GM12878 (cell line): ENCODE measurements around the gene NCAN.

Source experiments
- BACH1 ChIP-seq: fragments of 450-650 bp; IDR thresholded peaks from 2 replicates; pipeline ENCODE4 v1.6.1; 2017; ENCODE audit warnings: mild to moderate bottlenecking, borderline replicate concordance
- EZH2 ChIP-seq: IDR thresholded peaks from 2 replicates; pipeline ENCODE4 v1.6.1; 2012; ENCODE audit warnings: low read depth, mild to moderate bottlenecking, control low read depth, inconsistent platforms, low read length, borderline replicate concordance; ENCODE audit not compliant: control insufficient read depth
- KDM1A ChIP-seq: fragments of 200-600 bp; sonication (generic); IDR thresholded peaks from 2 replicates; pipeline ENCODE4 v1.6.1; 2016; ENCODE audit warnings: borderline replicate concordance
- MYC ChIP-seq: IDR thresholded peaks from 2 replicates; pipeline ENCODE4 v1.6.1; 2011; ENCODE audit warnings: mild to moderate bottlenecking, low read length, moderate library complexity, inconsistent platforms; ENCODE audit not compliant: insufficient read depth, insufficient replicate concordance, insufficient read length, severe bottlenecking
- NFYB ChIP-seq: IDR thresholded peaks from 2 replicates; pipeline ENCODE4 v1.6.1; 2011; ENCODE audit warnings: low read depth, mild to moderate bottlenecking, low read length, improper control_type of control experiment, moderate library complexity; ENCODE audit not compliant: insufficient read depth
- NR2C2 ChIP-seq: IDR thresholded peaks from 2 replicates; pipeline ENCODE4 v1.6.1; 2011; ENCODE audit warnings: borderline replicate concordance, low read depth; ENCODE audit not compliant: control insufficient read depth, insufficient read length
- TAF1 ChIP-seq: IDR thresholded peaks from 2 replicates; pipeline ENCODE4 v1.6.1; 2011; ENCODE audit warnings: mild to moderate bottlenecking, low read depth, low read length, borderline replicate concordance
- TBL1XR1 ChIP-seq: IDR thresholded peaks from 2 replicates; pipeline ENCODE4 v1.6.1; 2012; ENCODE audit warnings: low read depth, low read length, improper control_type of control experiment
- TF ChIP-seq, protein P1 (sequence below), 3 experiments: IDR thresholded peaks in 2 of 3; conservative IDR thresholded peaks in 1 of 3; 2 replicates each; pipeline ENCODE4 v1.5.1; 2011; ENCODE audit warnings: low read depth in 3 of 3, low read length in 3 of 3, mild to moderate bottlenecking in 3 of 3, control low read depth in 2 of 3, moderate library complexity in 2 of 3, inconsistent platforms in 1 of 3, mixed read lengths in 1 of 3; ENCODE audit not compliant: control insufficient read depth in 2 of 3, insufficient read depth in 1 of 3; ENCODE audit errors: extremely low read depth in 1 of 3
- TF ChIP-seq, protein P2 (sequence below): fragments of 450-650 bp; IDR thresholded peaks from 2 replicates; pipeline ENCODE4 v1.6.1; 2018; ENCODE audit warnings: borderline replicate concordance, mild to moderate bottlenecking; ENCODE audit not compliant: partially characterized antibody

DNA sequence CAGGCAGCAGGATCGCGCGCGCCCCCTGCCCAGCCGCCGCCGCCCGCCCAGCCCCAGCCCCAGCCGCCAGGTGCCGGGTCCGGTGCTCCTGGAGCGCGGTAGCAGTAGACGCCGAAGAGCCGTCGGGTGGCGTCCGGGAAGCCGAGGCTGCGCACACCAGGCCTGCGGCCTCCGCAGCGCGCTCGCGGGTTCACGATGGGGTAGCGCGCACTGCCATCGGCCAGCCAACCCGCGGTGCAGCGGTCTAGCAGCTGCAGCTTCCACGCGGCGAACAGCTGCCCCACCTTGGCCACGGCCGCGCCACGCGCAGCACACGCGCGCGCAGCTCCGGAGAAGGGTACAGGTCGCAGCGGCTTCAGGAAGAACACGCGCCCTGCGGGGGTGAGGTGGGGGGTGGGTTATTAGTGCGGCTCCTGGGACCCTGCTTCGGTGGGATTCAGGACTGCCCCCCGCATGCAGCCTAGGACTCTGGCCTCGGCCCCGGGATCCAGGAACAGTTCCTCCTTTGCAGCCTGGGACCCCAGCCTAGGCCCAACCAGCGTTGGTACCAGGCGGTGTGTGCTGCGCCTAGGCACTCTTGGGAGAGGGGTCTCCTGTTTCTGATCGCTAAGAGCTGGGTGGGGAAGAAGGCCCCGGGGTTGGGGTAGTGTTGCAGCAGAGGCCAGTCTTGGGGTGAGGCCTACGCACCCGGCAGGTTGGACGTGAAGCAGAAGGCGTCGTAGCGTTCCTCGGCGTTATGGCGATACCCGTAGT lies 46.3 kb downstream of the NCAN start:
- TF ChIP-seq, protein P1, sequence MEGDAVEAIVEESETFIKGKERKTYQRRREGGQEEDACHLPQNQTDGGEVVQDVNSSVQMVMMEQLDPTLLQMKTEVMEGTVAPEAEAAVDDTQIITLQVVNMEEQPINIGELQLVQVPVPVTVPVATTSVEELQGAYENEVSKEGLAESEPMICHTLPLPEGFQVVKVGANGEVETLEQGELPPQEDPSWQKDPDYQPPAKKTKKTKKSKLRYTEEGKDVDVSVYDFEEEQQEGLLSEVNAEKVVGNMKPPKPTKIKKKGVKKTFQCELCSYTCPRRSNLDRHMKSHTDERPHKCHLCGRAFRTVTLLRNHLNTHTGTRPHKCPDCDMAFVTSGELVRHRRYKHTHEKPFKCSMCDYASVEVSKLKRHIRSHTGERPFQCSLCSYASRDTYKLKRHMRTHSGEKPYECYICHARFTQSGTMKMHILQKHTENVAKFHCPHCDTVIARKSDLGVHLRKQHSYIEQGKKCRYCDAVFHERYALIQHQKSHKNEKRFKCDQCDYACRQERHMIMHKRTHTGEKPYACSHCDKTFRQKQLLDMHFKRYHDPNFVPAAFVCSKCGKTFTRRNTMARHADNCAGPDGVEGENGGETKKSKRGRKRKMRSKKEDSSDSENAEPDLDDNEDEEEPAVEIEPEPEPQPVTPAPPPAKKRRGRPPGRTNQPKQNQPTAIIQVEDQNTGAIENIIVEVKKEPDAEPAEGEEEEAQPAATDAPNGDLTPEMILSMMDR (IDR thresholded peaks at IDR 0.05 in 2 of 3, conservative IDR thresholded peaks at IDR 0.05 in 1 of 3; ENCODE audit: control insufficient read depth in 2 of 3, extremely low read depth in 1 of 3, insufficient read depth in 1 of 3, low read depth in 3 of 3, low read length in 3 of 3): no peak
- TF ChIP-seq MYC (no peak), BACH1 (no peak), EZH2 (no peak), NR2C2 (no peak), NFYB (no peak), TBL1XR1 (no peak), TAF1 (no peak), KDM1A (no peak)
- TF ChIP-seq, protein P2, sequence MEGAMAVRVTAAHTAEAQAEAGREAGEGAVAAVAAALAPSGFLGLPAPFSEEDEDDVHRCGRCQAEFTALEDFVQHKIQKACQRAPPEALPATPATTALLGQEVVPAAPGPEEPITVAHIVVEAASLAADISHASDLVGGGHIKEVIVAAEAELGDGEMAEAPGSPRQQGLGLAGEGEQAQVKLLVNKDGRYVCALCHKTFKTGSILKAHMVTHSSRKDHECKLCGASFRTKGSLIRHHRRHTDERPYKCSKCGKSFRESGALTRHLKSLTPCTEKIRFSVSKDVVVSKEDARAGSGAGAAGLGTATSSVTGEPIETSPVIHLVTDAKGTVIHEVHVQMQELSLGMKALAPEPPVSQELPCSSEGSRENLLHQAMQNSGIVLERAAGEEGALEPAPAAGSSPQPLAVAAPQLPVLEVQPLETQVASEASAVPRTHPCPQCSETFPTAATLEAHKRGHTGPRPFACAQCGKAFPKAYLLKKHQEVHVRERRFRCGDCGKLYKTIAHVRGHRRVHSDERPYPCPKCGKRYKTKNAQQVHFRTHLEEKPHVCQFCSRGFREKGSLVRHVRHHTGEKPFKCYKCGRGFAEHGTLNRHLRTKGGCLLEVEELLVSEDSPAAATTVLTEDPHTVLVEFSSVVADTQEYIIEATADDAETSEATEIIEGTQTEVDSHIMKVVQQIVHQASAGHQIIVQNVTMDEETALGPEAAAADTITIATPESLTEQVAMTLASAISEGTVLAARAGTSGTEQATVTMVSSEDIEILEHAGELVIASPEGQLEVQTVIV: no peak
